Glutamatergic neuron (in vitro differentiated cells): ENCODE data around the gene ZCCHC24. TPM values are rescaled to one million over a fixed set of nuclear protein-coding genes. Genes with fewer than 3 reads are reported as not detected.

Experiments
- DNase-seq: peaks from one replicate; pipeline ENCODE4 v3.0.0; 2022
- H3K27ac Mint-ChIP-seq: one replicate; pipeline ENCODE4 v1.8.0; 2020; ENCODE audit warnings: mild to moderate bottlenecking, mixed read lengths, inconsistent platforms; ENCODE audit not compliant: unreplicated experiment
- H3K27me3 Mint-ChIP-seq: one replicate; pipeline ENCODE4 v1.8.0; 2020; ENCODE audit warnings: mild to moderate bottlenecking, moderate library complexity, mixed read lengths, inconsistent platforms; ENCODE audit not compliant: unreplicated experiment
- H3K36me3 Mint-ChIP-seq: one replicate; pipeline ENCODE4 v1.8.0; 2020; ENCODE audit warnings: mild to moderate bottlenecking, mixed read lengths, inconsistent platforms; ENCODE audit not compliant: unreplicated experiment
- H3K4me1 Mint-ChIP-seq: one replicate; pipeline ENCODE4 v1.8.0; 2020; ENCODE audit warnings: mild to moderate bottlenecking, low read depth, mixed read lengths, inconsistent platforms; ENCODE audit not compliant: unreplicated experiment
- H3K4me3 Mint-ChIP-seq: one replicate; pipeline ENCODE4 v1.8.0; 2020; ENCODE audit warnings: mild to moderate bottlenecking, mixed read lengths, inconsistent platforms; ENCODE audit not compliant: unreplicated experiment
- H3K9me3 Mint-ChIP-seq: one replicate; pipeline ENCODE4 v1.8.0; 2020; ENCODE audit warnings: mild to moderate bottlenecking, moderate library complexity, mixed read lengths, inconsistent platforms; ENCODE audit not compliant: unreplicated experiment
- total RNA-seq: library from RNA; stranded (reverse); fragmentation: NEBNext Ultra II Directional; extraction: Animal tissue kit (Norgen Biotek cat#: 25700); gene quantifications from one replicate; pipeline ENCODE4 v1.2.1, GENCODE V29; 2021; ENCODE audit not compliant: unreplicated experiment
- TF ChIP-seq, protein P1 (sequence below): fragments of 200-600 bp; sonication (generic); IDR thresholded peaks from one replicate; pipeline ENCODE4 v1.5.0; 2021; ENCODE audit not compliant: partially characterized antibody, unreplicated experiment

Gene ZCCHC24
- total RNA-seq, 1 donor from 2014 or later: 3.0 TPM

DNA sequence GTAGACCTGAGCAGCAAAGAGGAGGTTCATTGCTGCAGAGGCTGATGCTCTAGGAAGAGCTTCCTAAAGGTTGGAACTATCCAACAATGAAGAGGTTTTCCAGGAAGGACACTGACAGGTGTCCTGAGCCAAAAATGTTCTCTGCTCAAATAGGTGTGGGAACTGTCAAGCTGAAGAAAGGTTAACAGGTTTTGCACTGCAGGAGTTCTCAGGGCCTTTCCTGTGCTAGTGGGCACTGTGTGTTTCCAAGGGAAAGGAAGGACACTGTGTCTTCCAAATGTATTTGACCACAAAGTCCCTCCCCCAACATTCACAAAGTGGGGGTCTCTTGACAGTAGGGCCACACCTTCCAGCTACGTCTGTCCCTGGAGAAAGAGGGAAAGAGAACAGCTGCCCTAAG lies 4.0 kb downstream of the ZCCHC24 start:
- Mint-ChIP-seq H3K27me3 (peaks cover 16% of the 10 kb centered on the region), H3K9me3 (peaks cover 5% of the 10 kb centered on the region), H3K27ac (no peak overlapping the region), H3K36me3 (no peaks in the 10 kb centered on the region), H3K4me1 (peaks cover 37% of the 10 kb centered on the region), H3K4me3 (no peak overlapping the region)
- TF ChIP-seq, protein P1, sequence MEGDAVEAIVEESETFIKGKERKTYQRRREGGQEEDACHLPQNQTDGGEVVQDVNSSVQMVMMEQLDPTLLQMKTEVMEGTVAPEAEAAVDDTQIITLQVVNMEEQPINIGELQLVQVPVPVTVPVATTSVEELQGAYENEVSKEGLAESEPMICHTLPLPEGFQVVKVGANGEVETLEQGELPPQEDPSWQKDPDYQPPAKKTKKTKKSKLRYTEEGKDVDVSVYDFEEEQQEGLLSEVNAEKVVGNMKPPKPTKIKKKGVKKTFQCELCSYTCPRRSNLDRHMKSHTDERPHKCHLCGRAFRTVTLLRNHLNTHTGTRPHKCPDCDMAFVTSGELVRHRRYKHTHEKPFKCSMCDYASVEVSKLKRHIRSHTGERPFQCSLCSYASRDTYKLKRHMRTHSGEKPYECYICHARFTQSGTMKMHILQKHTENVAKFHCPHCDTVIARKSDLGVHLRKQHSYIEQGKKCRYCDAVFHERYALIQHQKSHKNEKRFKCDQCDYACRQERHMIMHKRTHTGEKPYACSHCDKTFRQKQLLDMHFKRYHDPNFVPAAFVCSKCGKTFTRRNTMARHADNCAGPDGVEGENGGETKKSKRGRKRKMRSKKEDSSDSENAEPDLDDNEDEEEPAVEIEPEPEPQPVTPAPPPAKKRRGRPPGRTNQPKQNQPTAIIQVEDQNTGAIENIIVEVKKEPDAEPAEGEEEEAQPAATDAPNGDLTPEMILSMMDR: no peak
- no peak for DNase-seq

DNA sequence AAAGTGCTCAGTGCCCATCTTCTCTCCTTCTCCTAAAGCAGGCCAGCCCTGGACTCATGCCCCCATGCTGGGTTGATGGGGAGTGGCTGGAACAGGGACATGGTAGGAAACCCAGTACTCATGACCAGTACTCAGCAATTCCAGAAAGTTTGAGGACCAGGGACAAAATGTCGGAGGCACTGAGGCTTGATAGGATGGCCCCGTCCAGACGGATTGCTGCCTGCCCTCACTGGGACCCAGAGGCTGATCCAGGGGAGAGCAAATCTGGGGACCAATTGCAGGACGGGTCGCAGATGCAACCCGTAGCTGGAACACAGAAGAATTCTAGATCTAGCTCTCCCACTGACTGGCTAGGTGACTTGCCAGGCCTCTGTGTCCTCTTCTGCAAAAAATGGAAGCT lies 5.1 kb downstream of the ZCCHC24 start:
- no peak overlapping the region for H3K27ac Mint-ChIP-seq
- no peaks in the 10 kb centered on the region for H3K36me3 Mint-ChIP-seq
- H3K27me3 Mint-ChIP-seq: peaks cover 17% of the 10 kb centered on the region
- DNase-seq: no peak
- H3K9me3 Mint-ChIP-seq: peaks cover 1% of the 10 kb centered on the region
- peaks cover 42% of the 10 kb centered on the region for H3K4me1 Mint-ChIP-seq
- no peak overlapping the region for H3K4me3 Mint-ChIP-seq
- TF ChIP-seq, protein P1: no peak

DNA sequence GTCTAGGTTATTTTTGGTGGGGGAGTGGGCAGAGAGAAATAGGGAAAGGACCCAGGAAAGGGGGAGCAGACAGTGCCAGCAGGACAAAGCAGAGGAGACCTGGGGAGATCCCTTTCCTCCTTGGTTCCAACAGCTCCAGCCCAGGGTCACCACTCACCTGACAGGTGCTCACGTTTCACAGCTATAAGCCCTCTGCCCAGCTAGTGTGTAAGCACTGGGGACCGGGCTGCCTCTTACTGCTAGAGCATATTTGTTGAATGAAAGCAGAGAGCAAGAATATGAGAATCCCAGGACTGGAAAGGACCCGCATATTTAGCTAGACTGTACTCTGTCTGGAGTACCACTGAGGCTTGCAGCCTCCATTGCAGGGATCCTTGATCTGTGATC lies 6.7 kb downstream of the ZCCHC24 start:
- Mint-ChIP-seq H3K36me3 (no peaks in the 10 kb centered on the region), H3K27ac (no peak overlapping the region), H3K4me3 (no peak overlapping the region), H3K4me1 (peaks cover 41% of the 10 kb centered on the region), H3K27me3 (peaks cover 18% of the 10 kb centered on the region), H3K9me3 (peaks cover 4% of the 10 kb centered on the region)
- DNase-seq: no peak
- TF ChIP-seq, protein P1: no peak

DNA sequence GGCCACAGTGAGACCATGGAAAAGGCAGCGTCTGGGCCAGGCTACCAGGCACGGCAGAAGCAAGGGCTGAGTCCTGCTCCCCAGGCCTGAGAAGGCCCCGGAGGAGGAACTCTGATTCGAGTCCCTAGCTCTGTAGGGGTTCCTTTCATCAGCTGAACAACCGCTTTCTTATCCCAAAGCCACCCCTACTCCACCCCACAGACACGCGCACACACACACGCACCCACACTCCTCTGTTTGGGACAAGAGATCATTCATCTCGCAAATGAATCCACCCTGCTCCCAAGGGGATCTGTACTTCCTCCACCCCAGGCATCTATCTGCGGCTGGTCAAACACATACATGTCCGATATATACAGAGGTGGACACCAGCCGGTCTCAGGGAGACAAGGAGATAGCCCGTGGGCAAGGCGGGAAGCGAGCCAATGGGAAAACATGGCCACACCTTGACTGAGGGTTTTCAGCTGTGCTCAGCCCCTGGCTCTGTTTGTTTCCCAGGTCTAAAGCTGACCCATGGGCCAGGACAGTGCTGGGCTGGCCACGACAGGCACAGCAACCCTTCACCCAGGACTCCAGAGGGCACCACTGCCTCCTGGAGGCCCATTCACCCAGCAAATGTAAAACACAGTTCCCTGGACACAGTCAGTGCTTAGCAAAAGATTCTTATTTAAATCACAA lies 7.3 kb downstream of the ZCCHC24 start:
- Mint-ChIP-seq H3K4me3 (no peak overlapping the region), H3K9me3 (peaks cover 4% of the 10 kb centered on the region), H3K27ac (no peak overlapping the region), H3K36me3 (no peaks in the 10 kb centered on the region), H3K27me3 (peaks cover 18% of the 10 kb centered on the region), H3K4me1 (peaks cover 38% of the 10 kb centered on the region)
- TF ChIP-seq, protein P1: no peak
- no peak for DNase-seq

DNA sequence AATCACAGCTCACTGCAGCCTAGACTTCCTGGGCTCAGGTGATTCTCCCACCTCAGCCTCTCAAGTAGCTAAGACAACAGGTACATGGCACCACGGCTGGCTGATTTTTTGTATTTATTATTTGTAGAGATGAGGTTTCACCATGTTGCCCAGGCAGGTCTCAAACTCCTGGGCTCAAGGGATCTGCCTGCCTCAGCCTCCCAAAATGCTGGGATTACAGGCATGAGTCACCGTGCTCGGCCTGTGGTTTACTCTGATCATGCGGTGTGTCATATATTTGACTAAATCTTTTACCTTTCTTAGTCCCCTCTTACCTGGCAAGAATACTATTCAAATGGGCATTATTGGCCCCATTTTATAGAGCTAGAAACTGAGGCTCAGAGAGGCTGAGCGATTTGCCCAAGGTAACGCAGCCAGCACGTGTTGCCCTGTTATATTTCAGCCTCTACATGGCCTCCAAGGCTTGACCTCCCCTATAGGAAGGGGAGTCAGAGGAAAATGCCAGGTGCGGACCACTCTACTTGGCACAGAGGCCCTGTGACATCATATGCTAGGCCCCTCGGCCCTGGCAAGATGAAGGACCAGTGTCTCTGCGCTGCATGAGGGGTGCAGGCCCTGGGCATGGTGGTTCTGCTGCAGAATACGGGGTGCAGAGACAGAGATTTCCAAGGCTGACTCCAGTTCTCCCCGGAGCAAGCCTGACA lies 8.2 kb downstream of the ZCCHC24 start:
- Mint-ChIP-seq H3K27me3 (peaks cover 18% of the 10 kb centered on the region), H3K4me3 (no peak overlapping the region), H3K9me3 (peaks cover 4% of the 10 kb centered on the region), H3K36me3 (no peaks in the 10 kb centered on the region), H3K4me1 (peaks cover 38% of the 10 kb centered on the region), H3K27ac (no peak overlapping the region)
- TF ChIP-seq, protein P1: no peak
- no peak for DNase-seq
